CD4-positive, alpha-beta T cell treated with Interleukin-10 for 1 hour (primary cell): ENCODE results near the gene AQP7.
A peak's percentile ranks its signal among the peaks of the same experiment; 100 is the strongest.
"Not testable (repeated sequence)": the region's sequence is repeated elsewhere in the genome, so short reads cannot be mapped to it uniquely, and the experiment has no call there.

Experiments used
- DNase-seq: peaks from one replicate; pipeline ENCODE4 v3.0.0-alpha.2; 2020

The AQP7 gene

DNA sequence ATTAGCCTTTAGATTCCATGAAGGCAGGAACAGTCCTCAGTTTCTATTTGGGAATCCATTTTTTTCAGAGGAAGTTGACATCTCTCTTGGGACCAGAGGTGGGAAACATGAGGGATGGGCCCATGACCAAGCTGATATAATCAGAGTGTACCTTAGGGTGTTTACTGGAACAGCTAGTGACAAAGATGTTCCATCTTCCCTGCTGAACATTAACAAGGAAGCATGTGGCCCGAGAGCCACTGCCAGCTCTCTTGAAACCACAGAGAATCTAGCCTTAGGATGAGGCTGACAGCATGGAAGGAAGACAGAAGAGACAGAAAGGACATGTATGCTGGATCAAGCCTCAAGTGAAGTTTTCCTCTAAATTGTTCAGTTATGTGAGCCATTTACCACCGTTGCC, 29.1 kb upstream of the AQP7 start:
- DNase-seq: no peak

DNA sequence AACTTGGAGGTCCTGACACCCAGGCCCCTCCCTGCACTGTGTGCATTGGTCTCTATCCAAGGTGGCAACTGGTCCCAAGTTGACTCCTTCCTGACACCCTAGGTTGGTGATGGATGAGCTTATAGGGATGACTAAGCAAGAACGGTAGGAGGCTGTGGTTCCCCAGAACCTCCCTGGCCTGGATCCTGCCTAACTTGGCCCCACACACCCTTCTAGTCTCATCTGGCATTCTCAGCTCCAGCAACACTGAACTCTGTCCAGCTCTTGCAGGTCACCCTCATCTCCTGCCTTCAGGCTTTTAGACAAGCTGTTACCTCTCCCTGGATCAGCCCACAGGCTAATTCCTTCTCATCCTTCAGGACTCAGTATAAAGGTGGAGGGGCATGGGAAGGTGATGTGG, 28.6 kb upstream of the AQP7 start:
- DNase-seq: no peak

DNA sequence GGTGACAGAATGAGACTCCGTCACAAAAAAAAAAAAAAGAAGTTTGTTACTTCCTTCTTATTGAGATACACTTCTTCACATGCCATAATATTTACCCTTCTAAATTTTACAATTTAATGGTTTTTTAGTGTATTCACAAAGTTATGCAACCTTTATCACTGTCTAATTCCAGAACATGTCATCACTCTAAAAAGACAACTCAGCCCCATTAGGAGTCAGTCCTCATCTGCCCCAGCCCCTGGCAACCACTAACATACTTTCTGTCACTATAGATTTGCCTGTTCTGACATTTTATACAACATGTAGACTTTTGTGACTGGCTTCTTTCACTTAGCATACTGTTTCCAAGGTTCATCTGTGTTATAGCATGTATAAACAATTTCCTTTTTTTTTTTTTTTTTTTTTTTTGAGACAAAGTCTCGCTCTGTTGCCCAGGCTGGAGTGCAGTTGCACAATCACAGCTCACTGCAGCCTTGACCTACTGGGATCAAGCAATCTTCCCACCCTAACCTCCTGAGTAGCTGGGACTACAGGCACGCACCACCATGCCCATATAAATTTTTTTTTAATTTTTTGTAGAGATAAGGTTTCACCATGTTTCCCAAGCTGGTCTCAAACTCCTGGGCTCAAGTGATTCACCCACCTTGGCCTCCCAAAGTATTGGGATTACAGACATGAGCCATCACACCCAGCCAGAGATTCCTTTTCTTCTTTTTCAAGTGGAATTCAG, 27.1 kb upstream of the AQP7 start:
- no peak for DNase-seq

DNA sequence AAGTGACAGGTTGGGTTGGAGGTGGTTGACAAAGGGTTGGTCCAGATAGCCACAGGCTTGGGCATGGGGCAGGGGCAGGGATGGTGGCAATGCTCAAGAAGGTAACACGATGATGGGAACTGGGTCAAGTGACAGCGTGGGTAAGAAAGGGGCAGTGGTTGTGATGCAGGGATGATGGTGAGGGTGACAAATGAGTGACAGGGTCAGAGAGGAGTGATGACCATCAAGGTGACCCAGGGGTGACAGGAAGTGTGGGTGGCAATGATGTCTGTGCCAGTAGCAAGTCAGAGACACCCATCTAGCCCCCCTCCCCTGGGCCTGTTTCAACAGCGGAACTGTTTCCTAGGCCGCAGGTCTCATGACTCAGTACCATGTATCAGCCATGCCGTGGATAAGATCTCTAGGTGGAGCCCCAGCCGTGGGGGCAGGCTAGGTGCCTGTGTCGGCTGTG, 24.5 kb upstream of the AQP7 start:
- DNase-seq: peak; percentile 37

DNA sequence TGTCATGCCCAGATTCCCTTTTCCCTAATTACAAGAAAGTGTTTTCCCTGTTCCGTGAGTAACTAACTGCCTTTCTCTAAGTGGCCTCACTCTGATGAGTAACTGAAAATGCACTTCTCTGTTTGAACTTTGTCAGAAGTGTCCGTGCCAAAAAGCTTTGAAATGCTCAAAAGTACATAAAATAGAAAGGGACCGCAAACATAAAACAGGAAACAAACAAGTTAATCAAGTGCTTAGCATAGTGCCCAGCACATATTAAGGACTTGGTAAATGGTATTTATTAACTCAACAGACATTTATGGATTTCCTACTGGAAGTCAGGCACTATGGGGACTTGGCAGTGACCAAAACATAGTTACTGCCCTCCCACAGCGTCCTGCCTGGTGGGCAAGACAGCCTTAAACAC, 22.8 kb upstream of the AQP7 start:
- DNase-seq: no peak

DNA sequence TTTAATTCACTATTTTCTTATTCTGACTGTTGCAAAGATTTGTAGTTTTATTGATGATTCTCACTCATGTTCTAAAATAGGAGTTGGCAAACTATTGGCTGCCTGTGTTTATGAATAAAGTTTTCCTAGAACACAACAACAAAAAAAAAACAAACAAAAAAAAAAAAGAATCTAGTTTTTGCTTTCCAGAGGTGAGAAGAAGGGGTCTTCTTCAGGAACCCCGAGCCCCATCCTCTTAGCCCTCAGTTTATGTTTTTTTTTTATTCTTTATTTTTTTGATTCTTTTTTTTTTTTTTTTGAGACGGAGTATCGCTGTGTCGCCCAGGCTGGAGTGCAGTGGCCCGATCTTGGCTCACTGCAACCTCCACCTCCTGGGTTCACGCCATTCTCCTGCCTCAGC, 22.1 kb upstream of the AQP7 start:
- DNase-seq: not testable (repeated sequence)

DNA sequence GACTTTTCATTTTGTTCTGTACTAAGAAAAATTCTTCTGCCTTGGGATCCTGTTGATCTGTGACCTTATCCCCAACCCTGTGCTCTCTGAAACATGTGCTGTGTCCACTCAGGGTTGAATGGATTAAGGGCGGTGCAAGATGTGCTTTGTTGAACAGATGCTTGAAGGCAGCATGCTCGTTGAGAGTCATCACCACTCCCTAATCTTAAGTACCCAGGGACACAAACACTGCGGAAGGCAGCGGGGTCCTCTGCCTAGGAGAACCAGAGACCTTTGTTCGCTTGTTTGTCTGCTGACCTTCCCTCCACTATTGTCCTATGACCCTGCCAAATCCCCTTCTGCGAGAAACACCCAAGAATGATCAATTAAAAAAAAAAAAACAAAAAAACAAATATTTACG, 21.7 kb upstream of the AQP7 start:
- DNase-seq: not testable (repeated sequence)

DNA sequence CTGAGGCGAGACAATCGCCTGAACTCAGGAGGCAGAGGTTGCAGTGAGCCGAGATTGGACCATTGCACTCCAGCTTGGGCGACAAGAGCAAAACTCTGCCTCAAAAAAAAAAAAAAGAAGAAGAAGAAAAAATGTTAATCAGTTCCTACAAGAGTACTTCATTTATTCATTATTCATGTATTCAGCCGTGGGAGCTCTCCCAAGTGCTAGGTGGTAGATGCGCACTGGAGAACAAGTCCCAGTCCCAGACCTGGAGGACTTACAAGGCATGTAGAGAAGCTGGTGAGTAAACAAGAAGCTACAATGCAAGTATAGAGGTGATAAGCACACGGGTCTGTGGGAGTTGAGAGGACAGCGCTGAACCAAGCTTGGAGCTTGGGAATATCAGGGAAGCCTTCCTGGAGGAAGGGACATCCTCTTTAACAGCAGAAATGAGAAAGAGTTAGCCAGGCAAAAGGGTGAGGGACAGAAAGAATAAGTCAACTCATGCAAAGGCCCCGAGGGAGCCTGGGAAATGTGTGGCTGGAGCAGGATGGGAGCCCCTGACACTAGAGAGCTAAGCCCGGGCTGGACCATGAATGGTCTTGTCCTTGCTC, 17.4 kb upstream of the AQP7 start:
- DNase-seq: no peak

DNA sequence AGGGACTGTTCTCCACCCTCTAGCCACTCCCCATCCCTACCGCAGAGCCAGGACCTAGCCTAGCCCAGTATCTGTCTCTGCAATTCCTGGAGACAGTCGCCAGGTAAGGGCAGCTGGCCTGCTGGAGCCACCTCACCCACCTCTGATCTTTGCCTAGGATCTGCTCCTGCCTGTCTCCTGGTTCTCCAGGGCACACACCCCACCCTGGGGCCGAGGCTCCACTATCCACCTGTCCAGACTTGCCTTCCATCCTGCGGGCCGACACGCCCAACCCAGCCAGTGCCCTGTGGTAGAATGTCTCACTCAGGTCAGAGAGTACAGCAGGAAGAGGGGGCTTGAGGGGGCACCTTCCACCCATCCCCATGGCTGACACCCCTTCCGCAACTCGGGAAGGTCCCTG, 15.7 kb upstream of the AQP7 start:
- DNase-seq: no peak

DNA sequence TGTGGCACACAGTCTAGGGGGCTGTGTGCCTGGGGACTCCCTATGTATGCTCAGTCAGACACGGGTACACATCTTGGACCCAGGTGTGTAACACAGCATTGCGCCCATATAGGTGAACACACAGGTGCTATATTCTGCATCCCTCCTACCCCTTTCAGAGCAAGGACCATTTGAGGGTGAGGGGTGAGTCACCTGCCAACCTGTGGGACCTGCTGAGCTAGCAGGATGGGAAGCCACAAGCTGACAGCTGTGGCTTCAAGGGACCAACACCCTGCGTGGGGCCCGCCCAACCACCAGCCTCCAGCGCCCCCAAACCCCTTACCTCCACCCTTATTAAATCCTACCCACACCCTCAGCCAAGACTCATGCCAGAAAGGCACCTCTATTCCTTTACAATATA, 14.6 kb upstream of the AQP7 start:
- peak; percentile 39 for DNase-seq

DNA sequence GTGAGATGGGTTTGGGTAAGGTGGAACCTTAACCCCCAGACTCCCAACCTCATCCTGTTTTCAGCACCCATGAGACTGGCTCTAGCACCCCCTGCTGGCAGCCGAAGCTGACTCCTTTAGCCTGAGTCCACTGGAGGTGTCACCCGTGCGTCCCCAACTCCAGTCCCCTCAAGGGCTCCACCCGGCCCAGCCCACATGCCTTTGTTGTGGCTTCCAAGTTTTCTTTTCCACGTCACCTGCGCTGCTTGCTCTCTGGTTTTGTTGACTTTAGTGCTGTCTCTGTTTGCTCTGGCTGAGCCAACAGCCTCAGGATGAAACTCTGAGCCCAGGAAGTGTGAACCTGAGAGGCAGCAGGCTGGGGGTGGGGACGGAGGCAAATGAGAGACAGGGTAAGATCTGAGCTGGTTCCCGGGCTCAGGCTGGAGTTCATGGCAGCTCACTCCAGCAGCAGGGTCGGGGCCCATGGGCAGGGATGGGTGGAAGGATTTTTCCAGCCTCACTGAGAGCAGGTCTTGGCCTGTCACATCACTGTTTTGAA, 13.2 kb upstream of the AQP7 start:
- peak; percentile 91 for DNase-seq

DNA sequence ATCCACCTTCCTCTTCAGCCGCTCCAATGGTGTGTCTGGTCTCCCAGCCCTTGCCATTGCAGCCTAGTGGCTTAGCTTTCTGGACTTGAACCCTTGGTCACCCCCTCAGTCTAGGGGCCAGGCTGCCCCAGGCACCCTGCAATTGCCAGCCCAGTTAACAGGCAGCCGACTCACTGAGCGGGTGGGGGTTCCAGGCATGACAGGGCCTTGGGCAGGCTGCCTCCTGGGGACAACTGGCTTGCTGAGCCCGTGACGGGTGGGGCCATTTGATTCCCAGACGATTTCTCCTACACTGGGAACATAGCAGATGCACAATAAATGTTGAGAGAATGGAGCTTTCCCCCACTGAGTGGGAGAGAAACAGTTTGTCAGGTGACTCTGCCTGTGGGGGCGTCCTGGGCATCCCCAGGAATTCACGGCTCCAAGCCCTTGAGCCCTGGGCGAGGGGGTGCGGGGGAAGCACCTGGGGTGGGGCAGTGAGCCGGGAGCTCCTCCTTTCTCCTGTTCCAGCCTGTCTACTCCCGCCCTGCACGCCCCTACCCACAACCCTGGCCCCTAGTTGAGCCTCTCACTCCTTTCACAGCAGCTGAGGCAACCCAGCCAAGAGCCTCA, 12.6 kb upstream of the AQP7 start:
- no peak for DNase-seq

DNA sequence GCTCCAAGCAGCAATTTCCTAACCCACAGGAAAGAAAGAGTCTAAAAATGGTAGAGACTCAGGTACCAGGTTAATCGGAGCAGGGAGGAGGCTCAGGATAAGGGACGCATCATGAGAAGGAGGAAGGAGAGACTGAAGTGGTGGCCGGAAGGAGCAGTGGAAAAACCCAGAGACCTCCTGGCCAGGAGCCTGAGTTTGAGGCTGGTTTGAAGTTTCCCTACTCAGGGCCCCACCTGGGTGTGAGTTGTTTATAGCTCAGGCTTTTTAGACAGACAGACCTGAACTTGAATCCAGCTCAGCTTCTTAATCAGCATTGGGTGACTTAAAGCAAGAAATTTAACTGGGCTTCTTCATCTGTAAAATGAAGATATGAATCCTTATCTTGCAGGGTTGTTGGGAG, 11.9 kb upstream of the AQP7 start:
- no peak for DNase-seq

DNA sequence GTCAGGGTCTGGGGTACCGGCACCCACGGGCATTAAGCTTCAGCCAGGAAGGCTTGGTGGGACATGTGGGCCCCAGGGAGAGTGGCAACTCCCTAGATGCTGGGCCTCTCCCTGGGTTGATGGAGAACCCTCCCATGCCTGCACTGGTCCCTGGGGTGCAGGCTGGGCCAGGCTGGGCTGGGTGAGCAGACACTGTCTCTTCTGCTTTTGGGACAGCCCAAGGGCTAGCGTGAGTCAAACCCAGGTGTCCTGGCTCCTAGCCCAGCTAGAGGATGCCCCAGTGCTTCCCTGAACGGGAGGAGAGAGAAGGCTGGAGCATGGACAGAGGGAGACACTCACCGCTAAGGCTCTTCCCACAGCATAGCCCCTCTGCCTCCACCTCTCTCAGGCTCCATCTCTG, 5.7 kb upstream of the AQP7 start:
- DNase-seq: no peak

DNA sequence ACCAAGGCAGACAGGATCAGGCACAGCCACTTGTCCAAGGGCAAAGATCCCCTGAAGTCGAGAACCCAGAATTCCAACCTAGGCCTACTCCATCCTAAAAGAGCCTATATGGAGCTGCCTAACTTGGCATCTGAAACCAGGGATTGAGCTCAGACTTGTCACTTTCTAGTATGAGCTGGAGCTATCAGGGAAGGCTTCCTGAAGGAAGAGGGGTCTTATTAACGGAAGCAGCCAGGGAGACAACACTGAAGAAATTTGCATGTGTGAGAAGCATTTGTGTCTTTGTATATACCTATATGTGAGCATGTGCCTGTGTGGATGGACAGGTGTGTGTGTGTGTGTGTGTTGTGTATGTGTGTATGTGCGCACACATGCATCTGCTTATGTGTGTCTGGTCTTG, 4.7 kb upstream of the AQP7 start:
- DNase-seq: no peak

DNA sequence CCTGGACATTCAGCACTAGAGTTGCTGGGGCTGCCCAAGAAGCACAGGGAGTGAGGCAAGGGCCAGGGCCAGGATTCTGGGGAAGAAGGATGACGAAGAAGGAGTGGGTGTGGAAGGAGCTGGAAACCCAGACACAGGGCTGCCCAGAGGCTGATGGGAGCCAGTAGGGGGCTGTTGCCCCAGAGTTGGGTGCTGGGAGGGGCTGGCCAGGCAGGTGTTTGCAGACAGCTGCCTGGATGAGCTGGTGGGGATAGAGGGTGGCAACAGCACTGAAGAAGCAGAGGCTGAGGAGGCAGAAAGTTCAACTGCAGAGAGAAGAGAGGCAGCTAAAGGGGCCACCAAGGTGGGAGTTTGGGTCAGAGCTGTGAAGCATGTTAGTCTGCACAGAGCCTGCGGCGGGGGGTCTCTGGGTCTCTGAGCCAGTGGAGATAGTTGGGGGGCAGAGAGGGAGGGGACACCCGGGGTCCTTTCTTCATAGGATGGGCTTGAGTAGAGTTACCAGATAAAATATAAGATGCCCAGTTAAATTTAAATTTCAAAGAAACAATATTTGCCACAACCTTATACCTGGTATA, 2.5 kb upstream of the AQP7 start:
- DNase-seq: no peak

DNA sequence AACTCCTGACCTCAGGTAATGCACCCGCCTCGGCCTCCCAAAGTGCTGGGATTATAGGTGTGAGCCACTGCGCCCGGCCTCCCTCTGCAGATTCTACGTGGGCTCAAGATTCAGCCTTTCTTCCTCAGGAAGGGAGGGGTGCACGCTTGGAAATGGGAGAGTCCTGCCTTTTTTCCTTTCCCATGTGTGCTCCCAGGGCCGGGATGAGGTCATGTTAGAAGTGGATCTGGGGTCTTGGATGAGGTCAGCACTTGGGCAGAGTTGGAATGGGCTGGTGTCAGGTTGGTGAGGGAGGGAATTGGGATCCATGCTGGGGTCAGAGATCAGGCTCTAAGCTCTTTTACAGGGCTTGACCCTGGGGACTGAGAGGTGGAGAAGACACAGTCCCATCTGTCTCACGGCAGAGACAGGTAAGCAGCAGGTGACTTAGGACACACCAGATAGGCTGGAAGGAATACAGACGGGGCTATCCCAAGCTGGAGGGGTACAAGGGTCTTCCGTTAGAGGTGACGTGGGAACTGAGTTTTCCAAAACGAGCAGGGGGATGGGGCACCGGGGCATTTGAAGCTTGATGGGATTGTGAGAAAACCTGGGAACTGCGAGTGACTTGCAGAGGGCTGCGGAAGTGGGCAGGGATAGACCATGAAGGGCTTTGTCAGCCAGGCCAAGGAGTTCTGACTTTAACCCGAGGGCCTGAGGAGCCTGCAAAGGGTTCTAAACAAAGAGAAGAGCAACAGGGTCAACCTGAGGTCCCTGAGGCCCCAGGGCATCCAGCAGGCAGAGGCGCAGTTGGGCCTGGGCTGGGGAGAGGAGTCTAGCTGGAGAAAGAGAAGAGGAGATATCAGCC, 1.8 kb upstream of the AQP7 start:
- no peak for DNase-seq

DNA sequence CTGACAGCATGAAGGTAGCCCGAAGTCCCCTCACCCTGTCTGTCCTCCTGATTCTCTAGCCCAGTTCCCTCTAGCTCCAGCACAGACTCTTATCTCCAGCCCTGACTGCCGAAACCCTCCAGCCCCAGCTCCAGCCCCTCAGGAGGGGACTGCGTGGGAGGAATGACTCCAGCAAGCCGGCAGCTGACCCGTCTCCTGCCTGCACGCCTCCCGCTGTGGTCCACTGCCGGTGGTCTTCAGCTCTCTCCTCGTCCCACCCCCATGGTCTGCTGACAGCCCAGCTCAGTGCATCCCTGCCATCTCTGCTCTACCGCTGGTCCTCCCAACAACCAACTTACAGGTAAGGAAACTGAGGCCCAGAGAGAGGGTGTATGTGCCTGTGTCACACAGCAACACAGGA, 559 bp downstream of the AQP7 start:
- not testable (repeated sequence) for DNase-seq

DNA sequence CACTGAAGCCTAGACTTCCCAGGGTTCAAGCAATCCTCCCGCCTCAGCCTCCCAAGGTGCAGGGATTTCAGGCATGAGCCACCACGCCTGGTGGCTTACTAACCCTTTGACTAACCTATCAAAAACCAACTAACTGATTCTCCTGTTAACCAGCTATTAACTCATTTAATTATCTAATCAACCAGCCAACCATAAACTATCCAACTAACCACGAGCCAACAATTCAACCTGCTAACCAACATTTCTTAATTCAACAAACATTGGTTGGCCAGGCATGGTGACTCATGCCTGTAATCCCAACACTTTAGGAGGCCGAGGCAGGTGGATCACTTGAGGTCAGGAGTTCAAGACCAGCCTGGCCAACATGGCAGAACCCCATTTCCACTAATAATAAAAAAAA, 3.3 kb downstream of the AQP7 start:
- not testable (repeated sequence) for DNase-seq

DNA sequence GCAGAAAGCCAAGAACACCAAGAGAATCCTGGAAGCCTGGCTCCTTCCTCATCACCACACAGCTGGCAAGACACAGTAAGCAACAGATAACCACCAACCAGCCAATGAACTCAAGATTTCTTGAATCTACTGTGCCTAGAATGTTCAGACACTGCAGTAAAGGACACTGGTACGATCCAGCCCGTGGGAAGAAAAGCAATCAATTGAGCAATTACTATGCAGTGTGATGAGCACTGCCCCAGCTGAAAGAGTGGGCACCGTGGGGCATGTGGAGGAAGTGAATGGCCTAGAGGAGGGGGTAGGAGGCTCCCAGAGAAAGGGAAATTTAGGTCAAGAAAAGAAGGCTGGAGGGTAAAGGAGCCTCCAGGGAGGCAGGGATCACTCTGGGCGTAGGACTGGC, 4.6 kb downstream of the AQP7 start:
- not testable (repeated sequence) for DNase-seq

DNA sequence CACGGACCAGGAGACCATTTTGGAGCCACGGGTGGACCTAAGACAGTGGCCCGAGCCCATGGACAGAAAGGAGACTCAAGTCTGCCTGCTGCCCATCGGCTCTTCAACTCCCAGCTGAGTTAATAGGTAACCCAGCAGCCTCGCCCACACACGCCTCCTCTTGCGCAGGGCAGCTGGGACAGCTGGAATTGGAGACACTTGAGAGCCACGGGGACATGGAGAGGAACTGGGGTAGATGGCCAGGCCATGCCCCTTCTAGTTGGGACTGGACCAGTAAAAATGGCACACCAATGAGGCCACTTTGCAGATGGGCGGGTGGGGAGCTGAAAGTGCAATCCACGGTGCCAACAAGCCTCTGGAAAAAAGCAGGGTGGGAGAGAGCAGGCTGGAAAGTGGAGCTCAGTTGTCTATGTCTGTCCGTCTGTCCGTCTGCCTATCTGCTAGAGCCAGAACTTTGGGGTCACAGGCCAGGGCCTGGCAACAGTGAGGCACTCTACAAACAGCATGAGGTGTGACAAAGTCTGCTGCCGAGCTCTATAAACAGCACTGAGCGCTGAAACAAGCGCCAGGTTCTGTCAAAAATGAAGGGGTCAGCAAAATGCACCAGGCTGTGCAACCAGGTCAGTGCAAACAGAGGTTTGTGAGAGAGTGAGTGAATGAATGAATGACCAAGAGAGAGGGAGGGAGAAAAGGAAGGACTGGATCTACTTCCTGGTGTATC, 7.0 kb downstream of the AQP7 start:
- not testable (repeated sequence) for DNase-seq

DNA sequence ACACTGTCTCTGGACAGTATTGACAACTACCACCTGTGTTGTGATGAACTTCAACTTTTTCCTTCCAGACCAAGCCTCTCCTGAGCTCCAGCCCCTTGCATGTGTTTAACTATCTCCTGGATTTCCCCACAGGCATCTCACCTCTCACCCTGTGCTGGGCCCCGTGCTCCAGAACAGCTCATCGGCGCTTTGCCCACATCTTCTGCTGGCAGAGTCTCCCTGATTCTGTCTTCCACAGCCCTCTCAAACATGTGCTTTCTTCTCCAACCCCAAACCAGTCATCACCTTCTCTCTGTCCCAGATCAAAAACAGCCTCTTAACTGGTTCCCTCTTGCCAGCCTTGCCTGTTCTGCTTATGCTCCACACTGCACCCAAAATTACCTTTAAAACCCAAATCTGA, 8.4 kb downstream of the AQP7 start:
- not testable (repeated sequence) for DNase-seq
